ENCODE data around the gene ISL1. TPM values are rescaled to one million over a fixed set of nuclear protein-coding genes. Genes with fewer than 3 reads are reported as not detected.

ISL1 gene
- total and polyA plus RNA-seq, 2 of the 4 experiments (the other 2 are of a cell fraction), result under 0.01 TPM; not detected in 1

GRCh38 chr5:51416149-51416548, 32.9 kb downstream of the ISL1 start:
- ATAC-seq (ENCODE audit: low read depth) (no peak), DNase-seq (no peak)
- Histone ChIP-seq H3K4me2 (ENCODE audit: low read depth, low read length) (no peak overlapping the region), H2BK15ac (ENCODE audit: low read depth, low read length) (no peak overlapping the region), H3K4ac (ENCODE audit: low read depth, low read length) (no peak overlapping the region), H4K20me1 (ENCODE audit: insufficient read depth, low read length) (no peaks in the 10 kb centered on the region), H2BK5ac (ENCODE audit: low read depth, low read length, poor library complexity, severe bottlenecking) (no peak overlapping the region), H3K27me3 (ENCODE audit: control insufficient read depth, insufficient read depth, low read length) (no peaks in the 10 kb centered on the region), H4K8ac (ENCODE audit: low read depth in 2 of 2, low read length in 2 of 2) (no peak overlapping the region), H3K9me1 (ENCODE audit: insufficient read depth, low read length) (no peaks in the 10 kb centered on the region), H4K5ac (ENCODE audit: low read depth, low read length) (no peak overlapping the region), H2AK5ac (ENCODE audit: low read depth, low read length) (no peak overlapping the region), H3K36me3 (ENCODE audit: control insufficient read depth, insufficient read depth, low read length) (no peaks in the 10 kb centered on the region), H2BK20ac (ENCODE audit: low read depth, low read length) (no peak overlapping the region), H3K4me3 (ENCODE audit: insufficient read depth, low read depth, low read length) (no peak overlapping the region), H2AFZ (replicated peaks; ENCODE audit: low read length, poor library complexity) (no peak overlapping the region), H3K14ac (replicated peaks; ENCODE audit: low read depth, low read length) (no peak overlapping the region), H3K9ac (ENCODE audit: low read depth, low read length) (no peak overlapping the region), H3K4me1 (ENCODE audit: control insufficient read depth, insufficient read depth, low read length) (no peaks in the 10 kb centered on the region), H3K18ac (ENCODE audit: low read depth, low read length) (no peak overlapping the region), H3K27ac (ENCODE audit: insufficient read depth, low read length) (no peak overlapping the region), H2AK9ac (replicated peaks; ENCODE audit: low read depth, low read length, poor library complexity) (no peak overlapping the region), H4K91ac (ENCODE audit: insufficient read depth, low read depth, low read length) (no peak overlapping the region), H3K23ac (ENCODE audit: low read depth, low read length) (no peak overlapping the region), H3K56ac (ENCODE audit: extremely low read depth, insufficient read depth, low read length) (no peak overlapping the region), H2BK120ac (ENCODE audit: low read depth, low read length) (no peak overlapping the region), H3K79me1 (ENCODE audit: low read depth in 1 of 2, low read length in 2 of 2) (no peaks in the 10 kb centered on the region), H3K9me3 (ENCODE audit: control insufficient read depth, insufficient read depth, low read length) (no peaks in the 10 kb centered on the region)
- dilution Hi-C loops (cut with HindIII; ENCODE audit: low sequenced_read_pairs, unreplicated experiment), result no loop called here
- intact Hi-C loops (cut with micrococcal nuclease), result no loop called here
- 60 to 100% methylated on average over 1 of the region's 3 CpGs for WGBS, 2 experiments (ENCODE audit: extremely low coverage in 2 of 2, insufficient read length in 1 of 2)
- POLR2A ChIA-PET (ENCODE audit: unreplicated experiment), result no interaction called here
- in situ Hi-C loops (cut with MboI; ENCODE audit: low sequenced_read_pairs), result no loop called here
- BruUV-seq (replicated peaks), result no TSS peak
- CTCF ChIA-PET, result no interaction called here
- TF ChIP-seq MXI1 (IDR thresholded peaks at IDR 0.05; ENCODE audit: borderline replicate concordance, low read depth, low read length) (no peak), CTCF (conservative IDR thresholded peaks at IDR 0.05; ENCODE audit: low read depth, low read length) (no peak), BHLHE40 (IDR thresholded peaks at IDR 0.05; ENCODE audit: low read depth, low read length) (no peak), POLR2A (IDR thresholded peaks at IDR 0.05; ENCODE audit: low read depth, low read length) (no peak), USF2 (IDR thresholded peaks at IDR 0.05; ENCODE audit: low read depth, low read length) (no peak), MAZ (IDR thresholded peaks at IDR 0.05; ENCODE audit: borderline replicate concordance, low read depth, low read length) (no peak), NFE2L2 (IDR thresholded peaks at IDR 0.05; ENCODE audit: low read depth, low read length) (no peak), RCOR1 (IDR thresholded peaks at IDR 0.05; ENCODE audit: insufficient replicate concordance, low read length) (no peak), CEBPB (IDR thresholded peaks at IDR 0.05; ENCODE audit: low read depth, low read length) (no peak)
